Heart right ventricle (tissue), 16 donors: ENCODE measurements around the gene PCDHGB6. TPM values are rescaled to one million over a fixed set of nuclear protein-coding genes. Genes with fewer than 3 reads are reported as not detected.
A peak's percentile ranks its signal among the peaks of the same experiment; 100 is the strongest.

Experiments used
- ATAC-seq, 8 donors: fragments of 200-7000 bp; cut with Tn5 transposase; one replicate each; pipeline ENCODE4 v1.9.1; 2020; ENCODE audit warnings: mild to moderate bottlenecking in 8 of 8, moderate library complexity in 8 of 8, moderate number of reproducible peaks in 1 of 8
- DNase-seq, 2 donors: peaks; one replicate each; pipeline ENCODE4 v3.0.0-alpha.2; 2020
- H3K27ac ChIP-seq, 10 donors: fragments of 200-600 bp; sonication (generic) in 2 of 10; one replicate each; pipeline versions ENCODE4 v1.5.0 to v1.8.0; 2020 to 2022; ENCODE audit warnings: mild to moderate bottlenecking in 3 of 10
- H3K27me3 ChIP-seq, 7 donors: fragments of 200-600 bp; one replicate each; pipeline ENCODE4 v1.8.0; 2021 to 2022; ENCODE audit warnings: mild to moderate bottlenecking in 2 of 7
- H3K36me3 ChIP-seq, 9 donors: fragments of 200-600 bp; sonication (generic) in 1 of 9; one replicate each; pipeline versions ENCODE4 v1.5.0 to v1.8.0; 2020 to 2022; ENCODE audit warnings: mild to moderate bottlenecking in 2 of 9
- H3K4me1 ChIP-seq, 9 donors: fragments of 200-600 bp; sonication (generic) in 1 of 9; one replicate each; pipeline versions ENCODE4 v1.5.0 to v1.8.0; 2020 to 2022; ENCODE audit warnings: mild to moderate bottlenecking in 4 of 9
- H3K4me3 ChIP-seq, 10 donors: fragments of 200-600 bp; sonication (generic) in 2 of 10; one replicate each; pipeline versions ENCODE4 v1.5.0 to v1.8.0; 2020 to 2022; ENCODE audit warnings: mild to moderate bottlenecking in 7 of 10, moderate library complexity in 2 of 10
- H3K9me3 ChIP-seq, 11 donors: fragments of 200-600 bp in 10 of 11; sonication (generic) in 2 of 11; one replicate each; pipeline versions ENCODE4 v1.5.0 to v1.8.0; 2013 to 2022; ENCODE audit warnings: mild to moderate bottlenecking in 2 of 11, control low read depth in 1 of 11, moderate library complexity in 1 of 11
- CTCF ChIP-seq, 9 donors: fragments of 200-600 bp; sonication (generic) in 2 of 9; IDR thresholded peaks; one replicate each; pipeline versions ENCODE4 v1.5.0 to v1.8.0; 2021 to 2022; ENCODE audit warnings: antibody characterized with exemption in 9 of 9, mild to moderate bottlenecking in 5 of 9, moderate library complexity in 1 of 9
- WGBS, 2 donors: extraction: QIAGEN DNeasy Blood & Tissue Kit; methylation state at CpG; one replicate each; pipeline ENCODE4 v1.1.7; 2013; ENCODE audit warnings: inconsistent platforms in 1 of 2; 5-methylcytosine and 5-hydroxymethylcytosine counted together
- intact Hi-C, 10 donors: fragments of 100-400 bp; cut with DNase I; formaldehyde crosslinking; loops; one replicate each; pipeline versions ENCODE4 v1.11.1 to v1.14.2; 2022
- polyA plus RNA-seq, 2 donors: library from polyadenylated mRNA; stranded (reverse); fragments of 200-250 nt; gene quantifications; one replicate each; pipeline ENCODE4 v1.2.3, GENCODE V29; 2013
- total RNA-seq, 10 donors: library from RNA; stranded (reverse); fragmentation: NEBNext Ultra II Directional in 3 of 10; extraction: Animal tissue kit (Norgen Biotek cat#: 25700) in 3 of 10; gene quantifications; one replicate each; pipeline versions ENCODE4 v1.2.1 to v1.2.4, GENCODE V29; 2021 to 2023
- donor health status: Arrhythmogenic right ventricular cardiomyopathy.
- donor health status: ischemic (EF 13 %, LVEDD 7.1; RV severe dilation, severe dysfunction).
- donor health status: healthy with polysubstance abuse.
- donor health status: DM: no; HTN: yes; CAD: no.
- donor health status: DM: no; HTN: no; CAD: no.
- donor health status: ischemic (EF 25% LVEDD 6.9; RV normal size, moderate dysfunction).
- donor health status: ischemic (EF 25% LVEDD 5.7; RV mildly dilated, moderate dysfunction).
- donor health status: healthy.
- donor health status: DM: yes; HTN: yes; CAD: no.
- donor health status: Ischemic cardiomyopathy.
- donor health status: ischemic (EF 35%, LVEDD 5.7; RV mildly dilated, moderate dysfunction).
- donor health status: nonischemic (EF 11% LVEDD 7.7; RV severe dilation, severe dysfunction).
- donor health status: DM: yes; HTN: yes; CAD: no.
- donor health status: PGD.
- donor health status: ischemic (EF 29% LVEDD 5.4; RV normal size, mild dysfunction).
- donor health status: nonischemic (EF 23%, LVEDD 6.1; RV moderate dilation, normal function).

The PCDHGB6 gene
- total and polyA plus RNA-seq, 12 donors, result 1.1 to 10.2 (median 6.4) TPM

DNA sequence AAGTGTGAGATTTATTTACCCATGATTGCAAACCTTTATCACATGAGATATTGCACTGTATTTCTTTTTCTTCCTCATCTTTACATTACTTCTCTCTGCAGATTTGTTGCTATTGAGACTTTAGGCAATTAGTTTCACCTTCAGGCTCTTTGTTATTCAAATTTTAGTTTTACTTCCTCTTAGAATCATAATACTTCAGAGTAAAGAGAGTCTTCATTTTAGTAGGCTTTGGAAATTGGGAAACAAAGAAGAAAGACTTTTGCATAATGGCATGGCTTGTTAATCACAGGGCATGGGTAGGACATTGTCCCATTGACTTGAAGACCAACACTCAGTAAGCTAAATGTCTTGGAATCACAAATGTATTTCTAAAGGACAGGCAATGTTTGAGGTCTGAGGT, 45.1 kb upstream of the PCDHGB6 start:
- H3K27ac ChIP-seq, result no peak overlapping the region
- H3K4me3 ChIP-seq, result no peak overlapping the region
- DNase-seq (no peak), ATAC-seq (no peak)
- peaks cover 0 to 24% (median 3%) of the 10 kb centered on the region in 9 donors for H3K4me1 ChIP-seq
- H3K27me3 ChIP-seq, result peaks cover 0 to 77% (median 0%) of the 10 kb centered on the region in 7 donors
- intact Hi-C loops, result no loop called here
- no peak for TF ChIP-seq CTCF (IDR thresholded peaks at IDR 0.05)
- H3K9me3 ChIP-seq, result peaks cover 0 to 100% (median 43%) of the 10 kb centered on the region in 11 donors
- peaks cover 0 to 32% (median 0%) of the 10 kb centered on the region in 9 donors for H3K36me3 ChIP-seq

- peaks cover 0 to 84% (median 0%) of the 10 kb centered on the region in 7 donors for H3K27me3 ChIP-seq
These were observed 43.7 kb upstream of the PCDHGB6 start, which contains the start of gene PCDHGA5 for GRCh38 chr5:141363952-141364660. TSS of gene PCDHGA5 (plus strand) at chr5:141364162. CDS start at chr5:141364331, 169 bp downstream.

GRCh38 chr5:141366016-141366896, 41.6 kb upstream of the PCDHGB6 start:
- H3K36me3 ChIP-seq, result peaks cover 0 to 40% (median 0%) of the 10 kb centered on the region in 9 donors
- intact Hi-C loops, result loop anchor here in 1 of 10 donors (2.0 kb wide), 1 partner anchor 55 kb away; the partner anchor contains the start of gene PCDHGA11
- peaks cover 0 to 99% (median 50%) of the 10 kb centered on the region in 11 donors for H3K9me3 ChIP-seq
- no peak overlapping the region for H3K27ac ChIP-seq
- DNase-seq (no peak), ATAC-seq (no peak)
- H3K4me3 ChIP-seq, result no peak overlapping the region
- H3K4me1 ChIP-seq, result peaks cover 0 to 22% (median 5%) of the 10 kb centered on the region in 9 donors
- no peak for TF ChIP-seq CTCF (IDR thresholded peaks at IDR 0.05)
- H3K27me3 ChIP-seq, result peaks cover 0 to 85% (median 0%) of the 10 kb centered on the region in 7 donors
- WGBS, 2 donors, result 40 to 45% methylated on average over 46 of the region's 46 CpGs

More at GRCh38 chr5:141363952-141364660, 43.7 kb upstream of the PCDHGB6 start, which contains the start of gene PCDHGA5:
- intact Hi-C loops, result no loop called here
- Histone ChIP-seq H3K4me3 (peak within 1 kb of the TSS in 8 of 10 donors; percentile 2 to 34 (median 22)), H3K36me3 (peaks cover 0 to 30% (median 0%) of the 10 kb centered on the region in 9 donors), H3K4me1 (peaks cover 0 to 23% (median 3%) of the 10 kb centered on the region in 9 donors), H3K9me3 (peaks cover 0 to 99% (median 48%) of the 10 kb centered on the region in 11 donors), H3K27ac (no peak within 1 kb of the TSS)
- DNase-seq, result no peak
- TF ChIP-seq CTCF (IDR thresholded peaks at IDR 0.05), result peak in 7 of 9 donors; percentile 5 to 32 (median 18)
- 27 to 28% methylated on average over 34 of the region's 34 CpGs for WGBS, 2 donors
- ATAC-seq, result peak in 3 of 8 donors; percentile 61 to 71 (median 69)
